CD4-positive, alpha-beta T cell treated with Interleukin-2 at 100 ng/mL for 4 hours (primary cell): ENCODE measurements around the gene GPRC5D.

ENCODE experiments used
- DNase-seq: peaks from one replicate; pipeline ENCODE4 v3.0.0-alpha.2; 2020; ENCODE audit warnings: low spot score

GPRC5D gene

DNA sequence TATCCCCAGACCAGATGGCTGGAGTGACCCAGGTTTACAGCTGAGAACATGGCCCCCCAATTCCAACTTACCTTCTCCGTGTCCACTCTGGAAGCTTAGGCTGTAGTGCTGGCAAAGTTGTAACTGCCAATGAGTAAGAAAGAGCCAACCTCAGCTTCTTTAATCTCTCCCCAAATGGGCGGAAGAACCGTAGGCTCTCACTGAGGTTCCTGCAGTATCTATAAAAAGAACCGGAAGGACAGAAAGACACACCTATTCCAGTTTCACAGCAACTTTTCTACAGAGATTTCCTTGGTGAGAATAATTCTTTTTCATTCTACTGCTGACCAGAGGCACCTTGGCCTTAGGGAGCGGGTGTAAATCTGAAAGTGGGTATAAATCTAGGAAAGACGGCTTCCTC lies at the start of gene GPRC5D:
TSS of gene GPRC5D (minus strand) at position 135 of the 400 bp plus-strand sequence. CDS start 1,786 bp downstream, outside the sequence.
- DNase-seq = no peak

- no peak for DNase-seq
Observed at GRCh38 chr12:13001775-13002040, 49.7 kb upstream of the GPRC5D start.

DNA sequence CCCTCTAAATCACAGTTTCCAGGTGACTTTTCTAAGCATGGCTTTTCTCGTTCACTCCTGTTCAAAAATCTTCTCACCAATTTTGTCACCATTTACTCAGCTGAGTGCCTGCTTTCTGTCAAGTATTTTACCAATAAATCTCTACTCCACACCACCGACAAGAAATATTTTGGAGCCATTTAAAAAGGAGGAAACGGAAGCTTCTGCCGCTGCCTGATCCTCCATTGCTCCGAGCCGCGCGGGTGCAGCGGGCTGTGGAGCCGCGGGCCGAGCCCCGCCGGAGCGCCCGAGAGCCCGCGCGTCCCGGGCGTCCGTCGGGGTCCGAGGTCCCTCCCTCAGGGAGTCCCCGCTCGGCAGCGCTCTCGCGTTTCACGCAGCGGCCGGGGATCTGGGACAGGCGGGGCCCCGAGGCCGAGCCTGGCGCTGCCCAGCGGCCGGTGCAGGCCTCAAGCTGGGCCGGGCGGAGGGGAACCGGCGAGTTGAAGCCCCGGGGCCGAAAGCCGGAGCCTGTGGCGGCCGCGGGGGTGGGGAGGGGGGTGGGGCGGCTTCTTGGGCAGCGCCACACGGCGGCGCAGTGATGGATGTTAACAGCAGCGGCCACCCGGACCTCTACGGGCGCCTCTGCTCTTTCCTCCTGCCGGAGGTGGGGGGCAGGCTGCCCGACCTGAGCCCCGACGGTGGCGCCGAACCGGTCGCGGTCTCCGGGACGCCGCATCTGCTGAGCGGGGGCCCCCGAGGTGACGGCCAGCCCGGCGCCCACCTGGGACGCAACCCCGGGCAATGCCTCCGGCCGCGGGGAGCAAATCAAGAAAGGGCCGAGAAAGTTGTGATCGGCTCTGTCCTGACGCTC lies 49.2 kb upstream of the GPRC5D start:
- peak; percentile 27 for DNase-seq

DNA sequence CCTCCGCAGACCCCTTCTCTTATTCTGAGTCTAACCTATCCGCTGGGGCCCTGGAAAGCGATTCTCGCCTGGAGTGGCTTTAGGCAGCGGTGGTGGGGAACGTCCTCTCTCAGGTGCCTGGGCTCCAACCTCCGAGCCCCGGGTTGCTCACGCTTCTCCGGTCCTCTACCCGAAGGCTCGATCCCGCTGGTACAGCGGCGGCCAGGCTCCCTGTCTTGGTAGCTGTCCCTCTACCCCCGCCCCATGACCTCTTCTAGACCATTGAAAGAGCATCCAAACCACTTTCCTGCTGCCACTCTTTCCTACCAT lies 48.6 kb upstream of the GPRC5D start:
- no peak for DNase-seq

GRCh38 chr12:12999959-13000615 lies 48.1 kb upstream of the GPRC5D start, which contains the start of gene HEBP1:
TSS of gene HEBP1 (minus strand) at chr12:13000265. CDS start at chr12:13000114, 151 bp downstream.
- DNase-seq = peak; percentile 95

GRCh38 chr12:12999271-12999958 lies 47.4 kb upstream of the GPRC5D start:
- no peak for DNase-seq

- DNase-seq = no peak
Observed at GRCh38 chr12:12998248-12998647, 46.3 kb upstream of the GPRC5D start.

GRCh38 chr12:12997734-12998133 lies 45.8 kb upstream of the GPRC5D start:
- no peak for DNase-seq

DNA sequence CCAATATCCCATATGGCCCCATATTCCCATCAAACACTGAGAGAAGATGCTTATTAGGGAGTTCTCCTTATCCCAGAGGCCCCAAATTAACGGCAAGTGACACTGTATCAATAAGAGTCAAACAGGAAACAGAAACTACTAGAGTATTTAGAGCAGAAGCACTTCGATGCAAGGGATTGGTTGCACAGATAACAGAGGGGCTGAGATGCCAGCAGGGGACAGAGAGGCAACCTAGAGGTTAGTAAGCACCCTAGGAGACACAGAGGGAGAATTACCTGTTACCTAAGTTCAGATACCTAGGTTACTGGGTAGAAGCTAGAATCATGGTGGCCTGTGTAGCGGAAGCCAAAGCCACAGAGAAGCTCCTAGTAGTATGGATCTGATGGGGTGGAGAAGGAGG lies 45.2 kb upstream of the GPRC5D start:
- no peak for DNase-seq

DNA sequence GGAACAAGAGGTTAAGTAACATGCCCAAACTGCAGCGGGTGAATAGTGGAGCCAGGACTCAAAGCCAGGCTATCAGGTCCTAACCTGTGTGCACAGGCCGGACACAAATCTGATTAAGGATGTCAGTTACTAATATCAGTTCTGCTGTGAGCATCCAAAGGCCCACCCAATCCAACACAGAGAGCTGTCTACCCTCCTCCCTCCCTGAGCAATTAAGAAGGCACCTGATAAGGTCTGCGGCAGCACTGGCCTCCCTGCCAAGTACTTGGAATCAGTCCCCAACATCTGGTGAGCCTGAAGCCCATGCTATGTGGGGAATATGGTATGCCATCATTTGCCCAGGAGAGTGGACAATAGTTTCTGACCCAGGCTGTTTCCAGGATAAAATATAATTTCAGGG lies 44.2 kb upstream of the GPRC5D start:
- no peak for DNase-seq

DNA sequence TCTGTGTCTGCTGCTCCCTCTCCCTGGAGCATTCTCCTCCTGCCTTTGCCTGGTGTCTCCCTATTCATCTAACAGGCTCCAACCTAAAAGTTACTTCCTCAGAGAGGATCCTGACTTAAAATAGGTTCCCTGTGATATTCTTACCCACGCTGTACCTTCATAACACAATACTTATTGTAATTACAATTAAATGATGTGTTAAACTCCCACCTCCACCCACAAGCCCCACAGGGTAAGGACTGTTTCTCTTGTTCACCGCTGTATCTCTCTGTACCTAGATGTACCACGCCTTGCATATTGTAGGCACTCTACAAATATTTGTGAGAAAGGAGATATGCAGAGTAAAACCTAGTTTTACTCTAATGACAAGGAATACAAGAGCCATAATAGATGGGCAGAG lies 43.1 kb upstream of the GPRC5D start:
- DNase-seq = no peak

GRCh38 chr12:12993367-12993766 lies 41.4 kb upstream of the GPRC5D start:
- no peak for DNase-seq

DNA sequence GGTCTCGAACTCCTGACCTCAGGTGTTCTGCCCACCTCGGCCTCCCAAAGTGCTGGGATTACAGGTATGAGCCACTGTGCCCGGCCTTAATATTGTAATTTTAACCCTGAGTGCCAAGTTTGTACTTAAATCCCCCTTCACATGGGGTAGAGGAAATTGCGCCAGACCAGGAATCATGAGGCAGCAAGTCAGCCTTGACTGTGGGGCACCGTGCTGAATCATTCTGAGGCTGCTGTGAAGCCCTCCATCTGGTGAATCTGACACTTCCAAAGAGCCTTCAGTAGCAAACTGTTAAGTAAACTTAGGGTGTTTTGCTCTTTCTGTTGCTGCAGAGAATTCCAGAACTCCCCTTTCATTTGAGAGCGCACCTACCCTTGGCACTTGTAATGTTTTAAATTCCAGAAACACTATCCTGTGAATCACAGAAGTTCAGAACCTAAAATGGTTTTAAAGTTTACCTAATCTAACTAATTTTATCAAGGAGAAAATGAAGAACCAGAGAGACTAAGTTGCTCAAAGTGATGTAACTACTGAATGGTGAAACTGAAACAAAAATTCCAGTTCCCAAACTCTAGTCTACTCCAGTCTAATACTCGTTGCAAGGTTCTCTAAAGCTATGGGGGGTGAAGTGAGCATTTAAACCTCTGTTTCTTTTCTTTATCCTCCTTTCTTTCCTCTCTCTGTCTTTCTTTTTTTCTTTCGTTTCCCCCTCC lies 40.6 kb upstream of the GPRC5D start:
- DNase-seq = no peak

DNA sequence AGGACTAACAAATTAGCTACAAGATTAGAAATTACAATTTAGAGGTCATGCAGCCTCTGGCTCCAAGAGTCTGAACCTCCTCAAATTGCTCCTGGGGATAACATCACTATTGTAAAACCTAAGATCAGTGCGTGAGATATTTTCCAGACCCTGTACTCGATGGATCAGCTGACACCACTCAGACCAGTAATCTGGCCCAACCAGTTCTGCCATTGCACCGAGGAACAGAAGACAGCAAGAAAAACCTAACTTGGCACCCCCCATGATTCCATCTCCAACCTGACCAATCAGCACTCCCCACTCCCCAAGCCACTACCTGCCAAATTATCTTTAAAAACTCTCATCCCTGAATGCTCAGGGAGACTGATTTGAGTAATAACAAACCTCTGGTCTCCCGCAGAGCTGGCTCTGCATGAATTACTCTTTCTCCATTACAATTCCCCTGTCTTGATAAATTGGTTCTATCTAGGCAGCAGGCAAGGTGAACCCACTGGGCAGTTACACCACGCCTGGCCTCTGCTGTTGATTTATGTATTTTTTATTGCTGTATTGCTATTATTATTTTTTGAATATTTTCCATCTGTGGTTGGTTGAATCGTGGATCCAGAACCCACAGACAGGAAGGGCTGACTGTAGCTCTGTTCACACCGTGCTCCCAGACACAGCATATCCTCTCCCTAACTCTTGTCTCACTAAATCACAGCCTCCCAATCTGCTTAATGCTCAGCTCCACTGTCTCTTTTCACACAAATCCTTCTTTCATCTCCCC lies 38.9 kb upstream of the GPRC5D start:
- no peak for DNase-seq

DNA sequence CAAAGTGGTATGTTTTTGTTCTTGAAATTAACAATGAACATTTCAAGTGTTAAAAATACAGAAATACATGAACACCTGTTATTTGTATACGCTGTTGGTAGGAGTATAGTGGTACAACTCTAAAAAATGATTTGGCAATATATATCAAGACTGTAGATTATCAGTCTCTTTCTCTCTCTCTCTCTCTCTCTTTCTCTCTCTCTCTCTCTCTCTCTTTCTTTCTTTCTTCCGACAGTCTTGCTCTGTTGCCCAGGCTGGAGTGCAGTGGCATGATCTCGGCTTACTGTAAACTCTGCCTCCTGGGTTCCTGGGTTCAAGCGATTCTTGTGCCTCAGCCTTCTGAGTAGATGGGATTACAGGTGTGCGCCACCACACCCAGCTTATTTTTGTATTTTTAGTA lies 35.5 kb upstream of the GPRC5D start:
- no peak for DNase-seq

GRCh38 chr12:12986775-12987331 lies 34.9 kb upstream of the GPRC5D start:
- DNase-seq = no peak

DNA sequence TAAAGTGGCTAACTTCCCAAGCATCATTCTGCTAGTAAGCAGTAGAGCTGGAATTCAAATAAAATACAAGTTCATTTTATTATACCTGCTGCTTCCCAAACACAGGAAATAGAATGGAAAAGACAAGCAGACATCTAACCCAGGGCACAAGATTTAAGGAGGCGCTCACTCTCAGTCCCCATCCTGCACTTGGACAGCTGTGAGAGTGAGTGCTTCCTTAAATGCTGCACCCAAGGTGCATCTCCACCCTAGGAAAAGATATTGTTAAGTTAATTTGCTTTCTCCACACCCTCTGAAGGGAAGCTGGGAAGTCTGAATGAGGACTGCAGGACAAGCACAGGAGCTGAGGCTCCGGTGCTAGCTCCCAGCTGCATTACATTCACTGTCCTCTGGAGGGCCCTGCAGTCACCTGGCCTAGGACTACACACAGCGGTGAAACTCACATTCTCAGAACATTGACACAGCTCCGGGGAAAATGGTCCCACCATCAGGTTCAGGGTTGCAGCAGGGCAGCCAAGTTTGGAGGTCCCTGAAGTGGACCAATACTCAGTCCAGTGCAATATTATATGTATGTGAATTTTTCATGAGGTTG lies 33.9 kb upstream of the GPRC5D start:
- no peak for DNase-seq

- DNase-seq = no peak
Observed at GRCh38 chr12:12984149-12984548, 32.2 kb upstream of the GPRC5D start.

DNA sequence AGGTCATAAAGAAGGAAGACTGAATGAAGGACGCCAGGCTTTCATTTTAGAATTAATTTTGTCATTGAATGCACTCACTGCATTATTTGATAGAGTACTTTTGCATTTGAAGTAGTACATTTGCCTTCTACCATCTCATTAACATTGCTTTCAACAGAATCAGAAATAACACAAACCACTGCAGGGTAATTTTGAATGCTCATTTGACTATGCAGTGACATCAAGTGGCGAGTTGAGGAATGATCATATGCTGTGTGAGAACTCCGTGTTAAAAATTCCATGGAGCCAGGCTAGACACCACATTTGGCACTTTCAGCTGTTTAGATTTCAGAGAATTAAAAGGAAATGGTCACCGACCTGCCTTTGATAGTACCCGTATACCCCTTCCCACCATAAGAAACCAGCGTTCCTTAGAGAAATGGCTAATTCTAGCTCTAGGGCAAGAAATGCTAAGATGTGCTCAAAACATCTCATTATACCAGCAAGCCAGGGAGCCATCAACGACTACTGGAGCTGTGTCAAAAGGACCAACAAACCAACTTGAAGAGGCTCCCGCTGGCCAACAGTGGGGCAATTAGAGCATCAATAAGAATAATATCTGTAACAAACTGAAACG lies 31.6 kb upstream of the GPRC5D start:
- peak; percentile 8 for DNase-seq

GRCh38 chr12:12982331-12982730 lies 30.4 kb upstream of the GPRC5D start:
- DNase-seq = no peak
